SU-DHL-6 (cell line): ENCODE measurements around the gene KRT81.

Experiments
- EZH2phosphoT487 ChIP-seq: fragments of 200-600 bp; sonication (generic), shearing (Covaris generic); conservative IDR thresholded peaks from 2 replicates; pipeline ENCODE4 v1.6.1; 2018; ENCODE audit warnings: mild to moderate bottlenecking, antibody characterized with exemption, low read length, moderate library complexity, mixed read lengths
- TF ChIP-seq, protein P1 (sequence below): fragments of 200-600 bp; sonication (generic); IDR thresholded peaks from one replicate; pipeline ENCODE4 v1.5.1; 2017; ENCODE audit warnings: antibody characterized with exemption, mild to moderate bottlenecking, low read length, moderate library complexity; ENCODE audit not compliant: insufficient read depth, poor library complexity, severe bottlenecking

DNA sequence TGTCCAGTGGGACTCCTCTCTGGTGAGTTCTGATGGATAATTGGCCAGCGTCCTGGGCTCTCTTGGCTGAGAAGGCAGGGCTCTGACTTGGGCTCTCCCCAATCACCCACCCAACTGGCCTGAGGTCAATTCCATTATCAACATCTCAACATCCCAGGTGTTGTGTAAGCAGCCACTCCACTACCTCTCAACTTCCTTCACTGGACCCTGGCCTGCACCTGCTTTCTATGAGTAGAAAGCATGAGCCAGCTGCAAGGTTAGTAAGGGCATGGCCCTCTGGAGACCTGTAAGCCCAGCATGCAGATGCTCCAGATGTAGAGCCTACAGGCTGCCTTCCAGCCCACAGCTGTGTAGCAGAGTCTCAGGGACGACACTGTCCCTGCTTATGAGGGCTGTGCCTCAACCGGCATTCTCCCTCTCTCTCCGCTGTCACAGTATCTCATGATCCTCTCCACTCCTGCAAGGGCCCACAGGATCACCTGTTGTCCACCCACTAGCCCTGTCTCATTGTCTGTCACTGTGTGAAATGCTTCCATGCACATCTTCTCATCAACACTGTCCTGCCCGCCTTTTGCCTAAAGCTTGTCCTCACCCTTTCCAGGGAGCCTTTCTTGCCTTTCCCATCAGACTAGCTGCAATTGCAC is 5.4 kb upstream of the KRT81 start:
- TF ChIP-seq, protein P1, sequence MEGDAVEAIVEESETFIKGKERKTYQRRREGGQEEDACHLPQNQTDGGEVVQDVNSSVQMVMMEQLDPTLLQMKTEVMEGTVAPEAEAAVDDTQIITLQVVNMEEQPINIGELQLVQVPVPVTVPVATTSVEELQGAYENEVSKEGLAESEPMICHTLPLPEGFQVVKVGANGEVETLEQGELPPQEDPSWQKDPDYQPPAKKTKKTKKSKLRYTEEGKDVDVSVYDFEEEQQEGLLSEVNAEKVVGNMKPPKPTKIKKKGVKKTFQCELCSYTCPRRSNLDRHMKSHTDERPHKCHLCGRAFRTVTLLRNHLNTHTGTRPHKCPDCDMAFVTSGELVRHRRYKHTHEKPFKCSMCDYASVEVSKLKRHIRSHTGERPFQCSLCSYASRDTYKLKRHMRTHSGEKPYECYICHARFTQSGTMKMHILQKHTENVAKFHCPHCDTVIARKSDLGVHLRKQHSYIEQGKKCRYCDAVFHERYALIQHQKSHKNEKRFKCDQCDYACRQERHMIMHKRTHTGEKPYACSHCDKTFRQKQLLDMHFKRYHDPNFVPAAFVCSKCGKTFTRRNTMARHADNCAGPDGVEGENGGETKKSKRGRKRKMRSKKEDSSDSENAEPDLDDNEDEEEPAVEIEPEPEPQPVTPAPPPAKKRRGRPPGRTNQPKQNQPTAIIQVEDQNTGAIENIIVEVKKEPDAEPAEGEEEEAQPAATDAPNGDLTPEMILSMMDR = no peak
- no peak for TF ChIP-seq EZH2phosphoT487
